ENCODE measurements around the gene ADAMTS17.

GRCh38 chr15:100174159-100174903 is 167.4 kb downstream of the ADAMTS17 start:
- TF ChIP-seq CTCF (IDR thresholded peaks at IDR 0.05) (no peak), POLR2A (IDR thresholded peaks at IDR 0.05) (no peak)

Measured in testis (tissue), 2 donors.